ENCODE measurements around the gene ZER1.

Gene ZER1

DNA sequence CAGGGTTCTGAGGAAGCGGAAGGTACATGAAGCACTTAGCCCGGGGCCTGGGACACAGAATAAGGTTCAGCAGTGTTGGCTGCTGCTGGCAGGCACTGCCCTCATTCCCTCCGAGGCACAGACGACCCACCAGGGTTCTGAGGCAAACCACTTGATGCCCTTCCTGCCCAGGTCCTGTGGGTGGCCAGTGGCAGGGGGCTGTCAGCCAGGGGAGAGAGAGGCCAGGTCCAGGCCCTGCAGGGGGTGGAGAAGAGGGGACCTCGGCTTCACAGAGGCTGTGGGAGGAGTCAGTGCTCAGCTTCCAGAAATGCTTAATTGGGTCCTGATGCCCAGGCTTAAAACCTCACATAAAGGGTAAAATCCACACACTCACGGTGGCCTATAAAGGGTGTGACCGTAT, 43.4 kb downstream of the ZER1 start:
- no peak overlapping the region for H3K4me3 ChIP-seq (ENCODE audit: insufficient read depth, low read depth, low read length, poor library complexity, severe bottlenecking)
- H3K9me3 ChIP-seq (ENCODE audit: control insufficient read depth, low read length) = no peaks in the 10 kb centered on the region
- no peaks in the 10 kb centered on the region for H3K27me3 ChIP-seq (replicated peaks; ENCODE audit: control insufficient read depth, insufficient read depth, low read length, poor library complexity, severe bottlenecking)
- peaks cover 17% of the 10 kb centered on the region for H3K36me3 ChIP-seq (ENCODE audit: control insufficient read depth, insufficient read depth, low read length)
- DNase-seq = no peak
- H3K27ac ChIP-seq (ENCODE audit: insufficient read depth, low read length, poor library complexity, severe bottlenecking) = no peak overlapping the region
- H3K4me1 ChIP-seq (ENCODE audit: control insufficient read depth, insufficient read depth, low read length, poor library complexity, severe bottlenecking) = peaks cover 13% of the 10 kb centered on the region

GRCh38 chr9:128727640-128728248, 44.0 kb downstream of the ZER1 start:
- no peak overlapping the region for H3K27ac ChIP-seq (ENCODE audit: insufficient read depth, low read length, poor library complexity, severe bottlenecking)
- peaks cover 12% of the 10 kb centered on the region for H3K36me3 ChIP-seq (ENCODE audit: control insufficient read depth, insufficient read depth, low read length)
- H3K4me1 ChIP-seq (ENCODE audit: control insufficient read depth, insufficient read depth, low read length, poor library complexity, severe bottlenecking) = peaks cover 15% of the 10 kb centered on the region
- no peaks in the 10 kb centered on the region for H3K27me3 ChIP-seq (replicated peaks; ENCODE audit: control insufficient read depth, insufficient read depth, low read length, poor library complexity, severe bottlenecking)
- no peak for DNase-seq
- no peaks in the 10 kb centered on the region for H3K9me3 ChIP-seq (ENCODE audit: control insufficient read depth, low read length)
- no peak overlapping the region for H3K4me3 ChIP-seq (ENCODE audit: insufficient read depth, low read depth, low read length, poor library complexity, severe bottlenecking)

DNA sequence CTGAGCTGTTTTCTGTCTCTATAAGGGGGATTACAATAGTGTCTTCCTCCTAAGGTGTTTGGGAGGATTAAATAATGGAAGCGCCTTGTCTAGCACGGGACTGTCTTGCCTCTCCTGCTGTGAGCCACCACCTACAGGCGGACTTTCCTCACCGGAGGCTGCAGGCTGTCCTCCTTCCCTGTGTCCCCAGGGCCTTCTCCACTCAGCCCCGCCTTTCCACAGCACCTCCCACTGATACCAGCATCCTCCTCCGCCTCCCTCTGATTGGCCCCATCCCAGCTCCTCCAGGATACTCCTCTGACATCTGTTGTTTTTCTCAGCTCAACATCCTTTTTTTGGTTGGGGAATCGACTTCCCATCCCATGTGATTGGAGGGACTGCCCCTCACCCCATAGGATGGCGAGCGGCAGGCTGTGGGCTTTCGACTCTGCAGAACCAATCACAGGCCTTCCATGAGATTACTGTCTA, 46.9 kb downstream of the ZER1 start:
- peaks cover 16% of the 10 kb centered on the region for H3K36me3 ChIP-seq (ENCODE audit: control insufficient read depth, insufficient read depth, low read length)
- DNase-seq = peak in 2 of 3 donors; percentile 24 to 34
- H3K27me3 ChIP-seq (replicated peaks; ENCODE audit: control insufficient read depth, insufficient read depth, low read length, poor library complexity, severe bottlenecking) = no peaks in the 10 kb centered on the region
- H3K4me3 ChIP-seq (ENCODE audit: insufficient read depth, low read depth, low read length, poor library complexity, severe bottlenecking) = peak overlapping the region; percentile 55
- peak overlapping the region; percentile 52 for H3K27ac ChIP-seq (ENCODE audit: insufficient read depth, low read length, poor library complexity, severe bottlenecking)
- no peaks in the 10 kb centered on the region for H3K9me3 ChIP-seq (ENCODE audit: control insufficient read depth, low read length)
- peaks cover 15% of the 10 kb centered on the region for H3K4me1 ChIP-seq (ENCODE audit: control insufficient read depth, insufficient read depth, low read length, poor library complexity, severe bottlenecking)

DNA sequence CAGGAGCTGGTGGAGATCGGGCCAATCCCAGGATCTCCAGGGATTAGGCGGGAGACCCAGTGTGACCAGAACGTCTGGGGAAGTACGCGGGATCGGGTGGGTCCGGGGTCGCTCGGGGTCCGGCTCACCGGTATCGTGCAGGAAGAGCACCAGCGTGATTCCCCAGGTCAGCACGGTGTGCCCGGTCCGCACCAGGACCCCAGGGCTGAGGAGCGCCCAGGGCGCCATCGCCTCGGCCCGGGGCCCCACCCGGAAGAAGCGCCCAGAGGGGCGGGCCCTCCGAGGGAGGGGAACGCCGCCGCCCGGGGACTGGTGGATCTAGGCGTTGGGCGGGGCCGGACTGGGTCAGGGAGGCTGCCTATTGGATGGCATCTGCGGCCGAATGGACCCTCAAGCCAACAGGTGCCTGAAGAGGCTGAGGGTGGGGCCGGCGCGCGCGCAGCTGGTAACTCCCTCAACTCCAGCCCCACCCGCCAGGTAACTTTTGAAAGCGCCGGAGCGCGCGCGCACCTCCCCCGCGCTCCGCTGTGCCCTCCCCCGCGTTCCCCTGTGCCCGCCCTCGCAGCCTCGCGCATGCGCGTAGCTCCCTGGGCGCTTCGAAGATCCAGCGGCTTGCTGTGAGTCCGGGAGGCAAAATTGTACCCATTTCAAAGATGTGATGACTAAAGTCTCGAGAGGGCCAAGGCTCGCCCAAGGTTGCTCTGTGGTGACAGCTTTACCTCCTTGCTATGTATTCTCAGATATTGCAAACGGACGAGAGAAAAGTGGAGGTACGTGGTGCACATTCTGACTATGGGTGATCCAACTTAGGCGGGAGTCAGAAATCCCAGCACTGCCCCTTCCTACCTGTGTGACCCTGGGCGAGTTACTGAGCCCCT, 47.6 kb downstream of the ZER1 start, which contains the start of gene ZDHHC12:
TSS of gene ZDHHC12 (minus strand) at position 262 of the 878 bp plus-strand sequence. CDS start at position 228, 34 bp downstream.
- Histone ChIP-seq H3K27me3 (replicated peaks; ENCODE audit: control insufficient read depth, insufficient read depth, low read length, poor library complexity, severe bottlenecking) (no peaks in the 10 kb centered on the region), H3K4me1 (ENCODE audit: control insufficient read depth, insufficient read depth, low read length, poor library complexity, severe bottlenecking) (peaks cover 15% of the 10 kb centered on the region), H3K4me3 (ENCODE audit: insufficient read depth, low read depth, low read length, poor library complexity, severe bottlenecking) (peak within 1 kb of the TSS; percentile 81), H3K27ac (ENCODE audit: insufficient read depth, low read length, poor library complexity, severe bottlenecking) (peak within 1 kb of the TSS; percentile 80), H3K9me3 (ENCODE audit: control insufficient read depth, low read length) (no peaks in the 10 kb centered on the region), H3K36me3 (ENCODE audit: control insufficient read depth, insufficient read depth, low read length) (peaks cover 15% of the 10 kb centered on the region)
- peak; percentile 99 for DNase-seq

GRCh38 chr9:128723352-128723865, 48.3 kb downstream of the ZER1 start:
- Histone ChIP-seq H3K36me3 (ENCODE audit: control insufficient read depth, insufficient read depth, low read length) (peaks cover 15% of the 10 kb centered on the region), H3K27ac (ENCODE audit: insufficient read depth, low read length, poor library complexity, severe bottlenecking) (peak overlapping the region; percentile 80), H3K27me3 (replicated peaks; ENCODE audit: control insufficient read depth, insufficient read depth, low read length, poor library complexity, severe bottlenecking) (no peaks in the 10 kb centered on the region), H3K4me3 (ENCODE audit: insufficient read depth, low read depth, low read length, poor library complexity, severe bottlenecking) (peak overlapping the region; percentile 81), H3K4me1 (ENCODE audit: control insufficient read depth, insufficient read depth, low read length, poor library complexity, severe bottlenecking) (peaks cover 15% of the 10 kb centered on the region), H3K9me3 (ENCODE audit: control insufficient read depth, low read length) (no peaks in the 10 kb centered on the region)
- DNase-seq = no peak

DNA sequence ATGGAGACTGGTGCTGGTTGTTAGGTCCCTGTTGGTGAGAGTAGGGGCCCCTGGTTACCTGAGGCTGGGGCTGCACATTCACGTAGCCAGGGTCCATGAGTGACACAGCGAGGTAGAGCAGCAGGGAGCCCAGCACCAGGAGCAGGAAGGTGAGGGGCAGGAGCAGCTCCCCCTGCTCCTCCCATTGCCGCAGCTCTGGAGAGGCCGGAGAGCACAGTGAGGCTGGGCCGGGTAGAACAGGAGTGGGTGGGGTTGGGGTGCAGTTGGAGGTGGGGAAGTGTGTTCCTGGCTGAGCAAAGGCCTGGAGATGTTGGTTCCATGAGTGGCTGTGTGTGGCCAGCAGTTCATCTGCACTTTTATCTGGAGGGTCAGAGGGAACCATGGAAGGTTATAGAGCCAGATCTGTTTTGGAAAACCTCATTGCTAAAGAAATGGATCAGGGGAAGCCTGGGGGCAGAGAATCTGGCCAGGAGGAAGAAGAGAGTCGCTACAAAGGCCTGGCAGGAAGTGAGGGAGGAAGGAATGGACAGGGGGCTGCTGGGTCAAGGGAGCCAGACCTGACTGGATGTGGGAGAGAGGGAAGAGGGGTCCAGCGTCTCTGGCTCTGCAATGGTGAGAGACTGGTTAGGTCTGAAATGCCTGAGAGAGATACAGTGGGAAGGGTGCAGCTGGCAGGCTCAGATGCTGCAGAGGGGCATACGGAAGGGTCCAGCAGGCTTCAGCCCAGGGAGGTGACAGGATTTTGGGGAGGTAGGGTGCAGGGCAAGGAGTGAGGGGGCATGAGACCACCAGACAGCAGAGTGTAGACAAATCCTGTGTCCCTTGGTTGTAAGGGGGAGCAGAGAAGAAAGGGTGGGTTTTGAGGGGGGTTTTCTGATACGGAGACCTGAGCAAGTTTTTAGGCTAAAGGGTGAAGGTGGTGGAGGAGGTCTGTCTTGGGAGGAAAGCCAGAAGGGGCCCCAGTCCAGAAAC, 49.1 kb downstream of the ZER1 start:
- Histone ChIP-seq H3K36me3 (ENCODE audit: control insufficient read depth, insufficient read depth, low read length) (peaks cover 15% of the 10 kb centered on the region), H3K4me3 (ENCODE audit: insufficient read depth, low read depth, low read length, poor library complexity, severe bottlenecking) (peak overlapping the region; percentile 81), H3K27me3 (replicated peaks; ENCODE audit: control insufficient read depth, insufficient read depth, low read length, poor library complexity, severe bottlenecking) (no peaks in the 10 kb centered on the region), H3K27ac (ENCODE audit: insufficient read depth, low read length, poor library complexity, severe bottlenecking) (no peak overlapping the region), H3K4me1 (ENCODE audit: control insufficient read depth, insufficient read depth, low read length, poor library complexity, severe bottlenecking) (peaks cover 15% of the 10 kb centered on the region), H3K9me3 (ENCODE audit: control insufficient read depth, low read length) (no peaks in the 10 kb centered on the region)
- no peak for DNase-seq

DNA sequence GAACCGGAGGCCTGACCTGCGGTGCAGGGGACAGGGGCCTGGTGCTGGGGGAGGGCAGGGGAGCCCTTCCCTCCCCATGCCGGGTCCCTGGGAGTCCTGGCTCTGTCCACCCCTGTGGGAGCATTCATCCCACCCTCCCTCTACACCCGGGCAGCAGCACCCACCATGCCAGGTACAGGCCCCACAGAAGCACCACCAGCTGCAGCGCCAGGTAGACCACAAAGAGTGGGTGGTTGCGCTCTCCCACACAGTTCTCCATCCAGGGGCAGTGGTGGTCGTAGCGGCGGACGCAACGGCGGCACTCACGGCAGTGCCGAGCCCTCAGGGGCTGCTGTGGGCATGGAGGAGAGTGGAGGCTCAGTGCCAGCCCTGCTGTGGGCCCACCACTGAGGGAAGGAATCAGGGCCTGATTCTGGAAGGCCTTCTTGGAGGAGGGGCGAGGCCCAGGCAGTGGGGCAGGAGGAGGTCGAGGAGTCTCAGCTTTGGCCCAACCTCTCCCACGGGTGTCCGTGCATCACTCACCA, 50.2 kb downstream of the ZER1 start:
- Histone ChIP-seq H3K4me3 (ENCODE audit: insufficient read depth, low read depth, low read length, poor library complexity, severe bottlenecking) (no peak overlapping the region), H3K27ac (ENCODE audit: insufficient read depth, low read length, poor library complexity, severe bottlenecking) (no peak overlapping the region), H3K27me3 (replicated peaks; ENCODE audit: control insufficient read depth, insufficient read depth, low read length, poor library complexity, severe bottlenecking) (no peaks in the 10 kb centered on the region)

GRCh38 chr9:128720841-128721486, 50.8 kb downstream of the ZER1 start:
- Histone ChIP-seq H3K27me3 (replicated peaks; ENCODE audit: control insufficient read depth, insufficient read depth, low read length, poor library complexity, severe bottlenecking) (no peaks in the 10 kb centered on the region), H3K36me3 (ENCODE audit: control insufficient read depth, insufficient read depth, low read length) (peaks cover 15% of the 10 kb centered on the region), H3K27ac (ENCODE audit: insufficient read depth, low read length, poor library complexity, severe bottlenecking) (no peak overlapping the region), H3K9me3 (ENCODE audit: control insufficient read depth, low read length) (no peaks in the 10 kb centered on the region), H3K4me1 (ENCODE audit: control insufficient read depth, insufficient read depth, low read length, poor library complexity, severe bottlenecking) (peaks cover 15% of the 10 kb centered on the region), H3K4me3 (ENCODE audit: insufficient read depth, low read depth, low read length, poor library complexity, severe bottlenecking) (no peak overlapping the region)
- DNase-seq = no peak

More for the DNA sequence above, 50.2 kb downstream of the ZER1 start:
- Histone ChIP-seq H3K36me3 (ENCODE audit: control insufficient read depth, insufficient read depth, low read length) (peaks cover 15% of the 10 kb centered on the region), H3K9me3 (ENCODE audit: control insufficient read depth, low read length) (no peaks in the 10 kb centered on the region), H3K4me1 (ENCODE audit: control insufficient read depth, insufficient read depth, low read length, poor library complexity, severe bottlenecking) (peaks cover 15% of the 10 kb centered on the region)
- DNase-seq = no peak

Data from effector memory CD4-positive, alpha-beta T cell (primary cell).